Measurements from ENCODE around the gene CCDC172. TPM values are rescaled to one million over a fixed set of nuclear protein-coding genes. Genes with fewer than 3 reads are reported as not detected.
A peak's percentile ranks its signal among the peaks of the same experiment; 100 is the strongest.

The CCDC172 gene
- total RNA-seq, 1 experiment from 2014 or later = not detected

GRCh38 chr10:116403740-116404250 lies 79.5 kb downstream of the CCDC172 start:
- DNase-seq (ENCODE audit: low read depth, low spot score) = peak; percentile 23
- in situ Hi-C loops (cut with HindIII; ENCODE audit: low pct_unique_long_range_greater_than_20kb, low sequenced_read_pairs) = no loop called here

- in situ Hi-C loops (cut with HindIII; ENCODE audit: low pct_unique_long_range_greater_than_20kb, low sequenced_read_pairs) = no loop called here
- DNase-seq (ENCODE audit: low read depth, low spot score) = no peak
Measured at GRCh38 chr10:116408719-116409118, 84.5 kb downstream of the CCDC172 start.

- in situ Hi-C loops (cut with HindIII; ENCODE audit: low pct_unique_long_range_greater_than_20kb, low sequenced_read_pairs) = no loop called here
- no peak for DNase-seq (ENCODE audit: low read depth, low spot score)
Measured at GRCh38 chr10:116410351-116410750, 86.1 kb downstream of the CCDC172 start.

GRCh38 chr10:116417821-116418220 lies 93.6 kb downstream of the CCDC172 start:
- in situ Hi-C loops (cut with HindIII; ENCODE audit: low pct_unique_long_range_greater_than_20kb, low sequenced_read_pairs) = no loop called here
- DNase-seq (ENCODE audit: low read depth, low spot score) = peak; percentile 15

GRCh38 chr10:116418389-116418788 lies 94.1 kb downstream of the CCDC172 start:
- in situ Hi-C loops (cut with HindIII; ENCODE audit: low pct_unique_long_range_greater_than_20kb, low sequenced_read_pairs) = no loop called here
- DNase-seq (ENCODE audit: low read depth, low spot score) = peak; percentile 84

- in situ Hi-C loops (cut with HindIII; ENCODE audit: low pct_unique_long_range_greater_than_20kb, low sequenced_read_pairs) = no loop called here
- no peak for DNase-seq (ENCODE audit: low read depth, low spot score)
Measured at GRCh38 chr10:116421815-116422214, 97.6 kb downstream of the CCDC172 start.

- in situ Hi-C loops (cut with HindIII; ENCODE audit: low pct_unique_long_range_greater_than_20kb, low sequenced_read_pairs) = no loop called here
- DNase-seq (ENCODE audit: low read depth, low spot score) = no peak
Measured at GRCh38 chr10:116427671-116428070, 103.4 kb downstream of the CCDC172 start, which contains the start of gene PNLIPRP3. PNLIPRP3 (plus strand) TSS chr10:116427847; CDS start chr10:116428013, 166 bp downstream.

GRCh38 chr10:116429288-116429977 lies 105.2 kb downstream of the CCDC172 start:
- in situ Hi-C loops (cut with HindIII; ENCODE audit: low pct_unique_long_range_greater_than_20kb, low sequenced_read_pairs) = no loop called here
- no peak for DNase-seq (ENCODE audit: low read depth, low spot score)

Small RNAs within 50 kb of the gene (small RNA-seq; reads per million reads assigned to genes)
- gene SNRPGP6 = 0 reads per million in 2 experiments

Other genes starting within 250 kb of the CCDC172 start
- 0.03 and 0.24 TPM in 2 replicates for gene GFRA1, start 51.2 kb upstream of the CCDC172 start, total RNA-seq (2014; rRNA removed; shearing (Covaris generic))
- gene PNLIPRP3, start 103.4 kb downstream of the CCDC172 start, total RNA-seq (2014; rRNA removed; shearing (Covaris generic)) = 13.1 and 13.6 TPM in 2 replicates
- not detected in 2 replicates for gene PNLIP, start 221.5 kb downstream of the CCDC172 start, total RNA-seq (2014; rRNA removed; shearing (Covaris generic))